ENCODE data around the gene SLC44A2. TPM values are rescaled to one million over a fixed set of nuclear protein-coding genes. Genes with fewer than 3 reads are reported as not detected.
A peak's percentile ranks its signal among the peaks of the same experiment; 100 is the strongest.

SLC44A2 gene
- total and polyA plus RNA-seq, 2 experiments from 2014 or later: 43.2 to 65.0 TPM

DNA sequence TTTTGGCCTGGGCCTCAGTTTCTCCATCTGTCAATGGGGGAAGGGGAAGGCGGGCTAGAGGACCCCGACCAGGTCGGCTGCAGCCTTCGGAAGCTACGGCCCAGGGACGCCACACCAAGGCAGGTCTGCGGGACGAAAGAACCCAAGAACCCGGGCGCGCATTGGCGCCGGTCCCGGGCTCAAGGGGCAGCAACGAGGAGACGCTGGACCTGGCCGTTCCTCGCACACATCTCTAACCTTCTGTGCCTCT, 28.1 kb downstream of the SLC44A2 start:
- Histone ChIP-seq H3K4me3 (peak overlapping the region; percentile 70), H3K27me3 (ENCODE audit: insufficient read depth) (no peaks in the 10 kb centered on the region), H3K4me2 (peak overlapping the region; percentile 98), H3K9me2 (ENCODE audit: insufficient read depth) (no peaks in the 10 kb centered on the region), H3F3A (replicated peaks; ENCODE audit: low read depth) (peaks cover 14% of the 10 kb centered on the region; the same call in 1 of the 2 replicates), H2AFZ (0 out of 2 replicates have a peak overlapping the region, but pooled peaks have one; percentile 4), H3K36me3 (ENCODE audit: insufficient read depth) (peaks cover 23% of the 10 kb centered on the region), H3K79me2 (replicated peaks; ENCODE audit: insufficient read depth) (peaks cover 54% of the 10 kb centered on the region), H3K4me1 (ENCODE audit: insufficient read depth) (peaks cover 23% of the 10 kb centered on the region), H3K27ac (ENCODE audit: low read depth) (peak overlapping the region; percentile 94), H4K20me1 (replicated peaks; ENCODE audit: insufficient read depth) (peaks cover 25% of the 10 kb centered on the region)
- Mint-ChIP-seq H3K27me3 (ENCODE audit: insufficient read depth, low read depth, poor library complexity) (peaks cover 27% of the 10 kb centered on the region), H3K27ac (peak overlapping the region; percentile 99), H3K36me3 (ENCODE audit: low read depth) (peaks cover 53% of the 10 kb centered on the region), H3K9me3 (peaks cover 3% of the 10 kb centered on the region; the same call in 1 of the 3 replicates), H3K4me3 (peak overlapping the region; percentile 94), H3K4me1 (peaks cover 12% of the 10 kb centered on the region; the same call in 2 of the 3 replicates)
- no peak for DNase-seq (ENCODE audit: low spot score)
- ATAC-seq: peak; percentile 7
- TF ChIP-seq EZH2 (IDR thresholded peaks at IDR 0.05; ENCODE audit: low read depth, unreplicated experiment): no peak
- TF ChIP-seq CREB1 (CRISPR knock-in tag; IDR thresholded peaks at IDR 0.05; ENCODE audit: low read depth): no peak
- TF ChIP-seq ZNF331 (CRISPR knock-in tag; IDR thresholded peaks at IDR 0.05; ENCODE audit: low read depth): no peak
- no peak for TF ChIP-seq POLR2AphosphoS5 (IDR thresholded peaks at IDR 0.05; ENCODE audit: low read depth)
- TF ChIP-seq STAT1 (IDR thresholded peaks at IDR 0.05; ENCODE audit: unreplicated experiment): no peak
- TF ChIP-seq, protein P1, sequence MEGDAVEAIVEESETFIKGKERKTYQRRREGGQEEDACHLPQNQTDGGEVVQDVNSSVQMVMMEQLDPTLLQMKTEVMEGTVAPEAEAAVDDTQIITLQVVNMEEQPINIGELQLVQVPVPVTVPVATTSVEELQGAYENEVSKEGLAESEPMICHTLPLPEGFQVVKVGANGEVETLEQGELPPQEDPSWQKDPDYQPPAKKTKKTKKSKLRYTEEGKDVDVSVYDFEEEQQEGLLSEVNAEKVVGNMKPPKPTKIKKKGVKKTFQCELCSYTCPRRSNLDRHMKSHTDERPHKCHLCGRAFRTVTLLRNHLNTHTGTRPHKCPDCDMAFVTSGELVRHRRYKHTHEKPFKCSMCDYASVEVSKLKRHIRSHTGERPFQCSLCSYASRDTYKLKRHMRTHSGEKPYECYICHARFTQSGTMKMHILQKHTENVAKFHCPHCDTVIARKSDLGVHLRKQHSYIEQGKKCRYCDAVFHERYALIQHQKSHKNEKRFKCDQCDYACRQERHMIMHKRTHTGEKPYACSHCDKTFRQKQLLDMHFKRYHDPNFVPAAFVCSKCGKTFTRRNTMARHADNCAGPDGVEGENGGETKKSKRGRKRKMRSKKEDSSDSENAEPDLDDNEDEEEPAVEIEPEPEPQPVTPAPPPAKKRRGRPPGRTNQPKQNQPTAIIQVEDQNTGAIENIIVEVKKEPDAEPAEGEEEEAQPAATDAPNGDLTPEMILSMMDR (conservative IDR thresholded peaks at IDR 0.05; ENCODE audit: low read depth in 2 of 2): no peak
- TF ChIP-seq NANOG (IDR thresholded peaks at IDR 0.05; ENCODE audit: borderline replicate concordance): no peak
- no peak for TF ChIP-seq JUNB (IDR thresholded peaks at IDR 0.05; ENCODE audit: unreplicated experiment)

DNA sequence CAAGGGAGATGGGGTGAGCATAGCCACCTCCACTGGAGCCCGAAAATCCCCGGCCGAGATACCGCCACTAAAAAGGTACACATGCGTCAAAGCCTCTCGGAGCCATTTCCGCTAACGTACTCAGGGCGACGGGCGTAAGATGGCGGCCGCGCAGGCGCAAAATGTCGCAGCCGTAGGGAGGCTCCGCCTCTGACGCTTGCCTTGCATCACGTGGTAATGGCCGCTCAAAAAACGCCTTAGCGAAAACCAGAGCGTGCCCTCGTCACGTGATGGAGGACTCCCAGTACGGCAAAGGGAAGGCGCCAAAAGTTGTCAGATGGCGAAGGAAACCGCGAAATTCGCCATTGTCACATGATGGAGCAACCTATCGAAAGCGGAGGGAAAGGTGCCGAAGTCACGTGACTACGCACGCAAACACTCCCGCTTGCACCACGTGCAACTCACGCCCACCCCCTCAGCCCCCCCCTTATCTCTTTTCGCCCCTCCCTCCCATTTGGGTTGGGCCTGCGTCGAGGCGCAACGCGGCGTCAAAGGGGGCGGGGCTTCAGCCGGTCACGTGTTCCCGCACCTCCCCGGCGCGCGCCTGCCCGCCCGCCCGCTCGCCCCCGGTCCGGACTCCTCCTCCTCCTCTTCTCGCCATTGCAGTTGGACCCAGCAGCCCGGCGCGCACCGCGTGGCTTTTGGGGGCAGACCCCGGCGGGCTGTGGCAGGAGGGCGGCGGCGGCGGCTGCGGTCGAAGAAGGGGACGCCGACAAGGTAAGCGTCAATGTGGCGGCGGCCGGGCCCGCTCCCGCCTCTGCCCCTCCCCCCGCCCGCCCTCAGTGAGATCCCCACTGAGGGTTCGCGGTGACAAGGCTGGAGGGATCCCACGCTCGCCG, 28.6 kb downstream of the SLC44A2 start, which contains the start of gene ILF3:
Gene ILF3, plus strand, starts transcription at position 615 of the 878 bp plus-strand sequence. CDS start 16,260 bp downstream, outside the sequence.
- H3K4me2 ChIP-seq: peak within 1 kb of the TSS; percentile 98
- H3K9me2 ChIP-seq (ENCODE audit: insufficient read depth): no peaks in the 10 kb centered on the region
- peaks cover 14% of the 10 kb centered on the region; the same call in 1 of the 2 replicates for H3F3A ChIP-seq (replicated peaks; ENCODE audit: low read depth)
- DNase-seq (ENCODE audit: low spot score): peak; percentile 100
- peaks cover 31% of the 10 kb centered on the region for H3K27me3 Mint-ChIP-seq (ENCODE audit: insufficient read depth, low read depth, poor library complexity)
- peak within 1 kb of the TSS; percentile 94 for H3K4me3 Mint-ChIP-seq
- peak within 1 kb of the TSS; percentile 100 for H3K27ac ChIP-seq (ENCODE audit: low read depth)
- peaks cover 58% of the 10 kb centered on the region for H3K36me3 Mint-ChIP-seq (ENCODE audit: low read depth)
- H3K4me1 Mint-ChIP-seq: peaks cover 14% of the 10 kb centered on the region; the same call in 2 of the 3 replicates
- TF ChIP-seq STAT1 (IDR thresholded peaks at IDR 0.05; ENCODE audit: unreplicated experiment) (no peak), EZH2 (IDR thresholded peaks at IDR 0.05; ENCODE audit: low read depth, unreplicated experiment) (no peak), ZNF114 (CRISPR knock-in tag; IDR thresholded peaks at IDR 0.05) (no peak), EZH2phosphoT487 (IDR thresholded peaks at IDR 0.05; ENCODE audit: unreplicated experiment) (no peak), POLR2AphosphoS5 (IDR thresholded peaks at IDR 0.05; ENCODE audit: low read depth) (peak; percentile 80), CREB1 (CRISPR knock-in tag; IDR thresholded peaks at IDR 0.05; ENCODE audit: low read depth) (peak; percentile 87)
- TF ChIP-seq, protein P2, sequence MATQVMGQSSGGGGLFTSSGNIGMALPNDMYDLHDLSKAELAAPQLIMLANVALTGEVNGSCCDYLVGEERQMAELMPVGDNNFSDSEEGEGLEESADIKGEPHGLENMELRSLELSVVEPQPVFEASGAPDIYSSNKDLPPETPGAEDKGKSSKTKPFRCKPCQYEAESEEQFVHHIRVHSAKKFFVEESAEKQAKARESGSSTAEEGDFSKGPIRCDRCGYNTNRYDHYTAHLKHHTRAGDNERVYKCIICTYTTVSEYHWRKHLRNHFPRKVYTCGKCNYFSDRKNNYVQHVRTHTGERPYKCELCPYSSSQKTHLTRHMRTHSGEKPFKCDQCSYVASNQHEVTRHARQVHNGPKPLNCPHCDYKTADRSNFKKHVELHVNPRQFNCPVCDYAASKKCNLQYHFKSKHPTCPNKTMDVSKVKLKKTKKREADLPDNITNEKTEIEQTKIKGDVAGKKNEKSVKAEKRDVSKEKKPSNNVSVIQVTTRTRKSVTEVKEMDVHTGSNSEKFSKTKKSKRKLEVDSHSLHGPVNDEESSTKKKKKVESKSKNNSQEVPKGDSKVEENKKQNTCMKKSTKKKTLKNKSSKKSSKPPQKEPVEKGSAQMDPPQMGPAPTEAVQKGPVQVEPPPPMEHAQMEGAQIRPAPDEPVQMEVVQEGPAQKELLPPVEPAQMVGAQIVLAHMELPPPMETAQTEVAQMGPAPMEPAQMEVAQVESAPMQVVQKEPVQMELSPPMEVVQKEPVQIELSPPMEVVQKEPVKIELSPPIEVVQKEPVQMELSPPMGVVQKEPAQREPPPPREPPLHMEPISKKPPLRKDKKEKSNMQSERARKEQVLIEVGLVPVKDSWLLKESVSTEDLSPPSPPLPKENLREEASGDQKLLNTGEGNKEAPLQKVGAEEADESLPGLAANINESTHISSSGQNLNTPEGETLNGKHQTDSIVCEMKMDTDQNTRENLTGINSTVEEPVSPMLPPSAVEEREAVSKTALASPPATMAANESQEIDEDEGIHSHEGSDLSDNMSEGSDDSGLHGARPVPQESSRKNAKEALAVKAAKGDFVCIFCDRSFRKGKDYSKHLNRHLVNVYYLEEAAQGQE (IDR thresholded peaks at IDR 0.05; ENCODE audit: unreplicated experiment): peak; percentile 2
- TF ChIP-seq, protein P3, sequence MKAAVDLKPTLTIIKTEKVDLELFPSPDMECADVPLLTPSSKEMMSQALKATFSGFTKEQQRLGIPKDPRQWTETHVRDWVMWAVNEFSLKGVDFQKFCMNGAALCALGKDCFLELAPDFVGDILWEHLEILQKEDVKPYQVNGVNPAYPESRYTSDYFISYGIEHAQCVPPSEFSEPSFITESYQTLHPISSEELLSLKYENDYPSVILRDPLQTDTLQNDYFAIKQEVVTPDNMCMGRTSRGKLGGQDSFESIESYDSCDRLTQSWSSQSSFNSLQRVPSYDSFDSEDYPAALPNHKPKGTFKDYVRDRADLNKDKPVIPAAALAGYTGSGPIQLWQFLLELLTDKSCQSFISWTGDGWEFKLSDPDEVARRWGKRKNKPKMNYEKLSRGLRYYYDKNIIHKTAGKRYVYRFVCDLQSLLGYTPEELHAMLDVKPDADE (IDR thresholded peaks at IDR 0.05): peak; percentile 88; the same call in 1 of the 2 replicates
- peaks cover 29% of the 10 kb centered on the region for H3K36me3 ChIP-seq (ENCODE audit: insufficient read depth)
- peaks cover 3% of the 10 kb centered on the region; the same call in 1 of the 3 replicates for H3K9me3 Mint-ChIP-seq
- H3K4me3 ChIP-seq: peak within 1 kb of the TSS; percentile 70
- peaks cover 60% of the 10 kb centered on the region for H3K79me2 ChIP-seq (replicated peaks; ENCODE audit: insufficient read depth)
- no peaks in the 10 kb centered on the region for H3K27me3 ChIP-seq (ENCODE audit: insufficient read depth)
- H3K4me1 ChIP-seq (ENCODE audit: insufficient read depth): peaks cover 27% of the 10 kb centered on the region
- H4K20me1 ChIP-seq (replicated peaks; ENCODE audit: insufficient read depth): peaks cover 31% of the 10 kb centered on the region
- 0 out of 2 replicates have a peak within 1 kb of the TSS, but pooled peaks have one; percentile 4 for H2AFZ ChIP-seq
- peak; percentile 67 for ATAC-seq
- peak within 1 kb of the TSS; percentile 99 for H3K27ac Mint-ChIP-seq
